Transverse colon (tissue), 4 donors: ENCODE results near the gene TFB2M.

Experiments
- CTCF ChIP-seq, 5 experiments: fragments of 200-600 bp in 3 of 5; fragments of 450-650 bp in 2 of 5; sonication (generic) in 3 of 5; IDR thresholded peaks; 1 replicate in 2 of 5; 2 replicates in 3 of 5; pipeline ENCODE4 v1.5.1; 2016 to 2017; ENCODE audit warnings: antibody characterized with exemption in 5 of 5, inconsistent platforms in 3 of 5, mild to moderate bottlenecking in 2 of 5, moderate library complexity in 1 of 5
- EP300 ChIP-seq: sonication (generic); formaldehyde crosslinking; IDR thresholded peaks from one replicate; pipeline ENCODE4 v1.6.1; 2017; ENCODE audit warnings: antibody characterized with exemption, low read depth
- POLR2A ChIP-seq: fragments of 450-650 bp; IDR thresholded peaks from one replicate; pipeline ENCODE4 v1.6.1; 2016; ENCODE audit warnings: antibody characterized with exemption, mild to moderate bottlenecking, moderate library complexity
- POLR2AphosphoS5 ChIP-seq, 3 donors: sonication (generic); formaldehyde crosslinking; IDR thresholded peaks; one replicate each; pipeline ENCODE4 v1.6.1; 2016; ENCODE audit warnings: antibody characterized with exemption in 3 of 3

- no peak for TF ChIP-seq POLR2A
- TF ChIP-seq EP300 = no peak
- no peak for TF ChIP-seq POLR2AphosphoS5 (IDR thresholded peaks at IDR 0.05)
- no peak for TF ChIP-seq CTCF (IDR thresholded peaks at IDR 0.05)
Observed at GRCh38 chr1:246511203-246511602, 54.9 kb downstream of the TFB2M start.
